NCI-H1694 treated with DMSO at 0.1 percent for 48 hours (cell line): ENCODE measurements around the gene MACC1.
A peak's percentile ranks its signal among the peaks of the same experiment; 100 is the strongest.

Experiments used
- DNase-seq: peaks from one replicate; lab custom pipeline; 2025; lab: John Stamatoyannopoulos, UW

Gene MACC1

DNA sequence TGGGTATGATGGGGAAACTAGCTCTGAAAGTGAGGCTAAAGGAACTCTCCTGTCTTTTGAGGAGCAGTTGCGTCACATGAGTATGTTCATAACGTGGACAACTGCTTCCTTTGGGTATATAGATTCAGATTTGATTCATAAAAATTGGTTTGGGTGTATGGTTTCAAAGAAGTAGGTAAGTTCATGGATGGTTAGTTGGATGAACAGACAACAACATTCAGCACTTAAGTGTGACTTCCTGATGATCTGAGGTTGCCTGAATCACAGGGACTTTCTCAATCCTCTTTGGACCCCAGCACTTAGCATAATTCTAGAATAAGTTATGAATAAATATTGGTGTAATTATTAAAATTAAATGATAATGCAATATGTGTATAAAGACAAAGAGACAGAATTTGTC lies 43.4 kb downstream of the MACC1 start:
- no peak for DNase-seq

DNA sequence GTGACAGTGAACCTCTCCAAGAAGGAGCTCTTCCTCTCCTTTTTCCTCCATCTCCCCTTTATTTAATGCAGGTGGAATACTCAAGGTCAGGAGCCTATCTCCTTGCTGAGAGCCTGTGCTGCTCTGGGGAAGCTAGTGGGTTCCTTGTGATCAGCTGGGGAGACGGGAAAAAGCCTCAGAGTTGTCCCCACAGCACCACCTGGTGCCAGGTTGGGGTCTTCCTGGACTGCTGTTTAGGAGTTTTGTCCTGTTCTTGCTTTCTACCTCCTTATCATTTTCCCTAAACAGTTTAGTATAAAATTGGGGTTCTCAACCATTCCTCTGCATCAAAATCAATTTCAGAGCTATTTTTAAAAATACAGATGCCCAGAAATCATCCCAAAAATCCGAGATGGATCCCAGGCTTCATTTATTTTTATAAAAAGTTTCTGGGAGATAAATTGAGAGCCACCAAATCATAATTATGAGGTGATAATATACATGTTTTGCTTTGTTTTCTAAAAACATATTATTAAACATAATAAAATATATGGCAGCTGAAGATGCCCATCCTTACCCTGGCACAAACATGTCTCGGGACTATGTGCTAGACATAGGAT lies 44.3 kb downstream of the MACC1 start:
- peak; percentile 5 for DNase-seq

DNA sequence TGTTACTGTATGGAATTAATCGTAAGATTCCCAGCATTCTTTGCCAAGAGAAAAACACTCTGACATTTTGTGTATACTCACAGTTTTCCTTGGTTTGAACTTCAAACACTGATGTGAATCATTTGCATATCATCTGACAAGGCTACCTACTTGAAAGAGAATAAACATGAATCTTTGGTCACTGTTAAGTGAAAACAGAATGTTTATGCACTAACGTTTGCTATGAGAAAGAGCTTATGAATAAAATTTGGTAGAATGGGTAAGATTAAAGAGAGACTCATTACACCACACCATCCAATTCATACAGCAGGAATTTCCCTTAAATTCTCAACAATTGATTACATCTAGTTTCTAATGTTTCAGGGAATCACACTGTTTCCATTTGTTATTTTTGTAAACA lies 46.6 kb downstream of the MACC1 start:
- DNase-seq, result no peak

DNA sequence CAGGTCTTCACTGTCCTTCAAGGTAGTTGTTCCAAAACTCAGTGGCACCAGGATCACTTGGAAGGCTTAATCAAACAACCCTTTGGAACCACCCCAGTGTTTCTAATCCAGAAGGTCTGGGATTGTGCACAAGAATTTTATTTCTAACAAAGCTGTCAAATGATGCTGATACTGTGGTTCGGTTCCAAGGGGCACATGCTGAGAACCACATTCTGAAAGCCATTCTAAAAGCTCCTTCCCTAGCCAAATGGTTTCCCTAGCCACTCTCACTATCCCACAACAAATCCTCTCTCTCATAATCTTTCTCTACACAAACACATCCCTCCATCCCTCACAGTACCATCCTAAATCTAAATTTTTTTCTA lies 52.1 kb downstream of the MACC1 start:
- no peak for DNase-seq

DNA sequence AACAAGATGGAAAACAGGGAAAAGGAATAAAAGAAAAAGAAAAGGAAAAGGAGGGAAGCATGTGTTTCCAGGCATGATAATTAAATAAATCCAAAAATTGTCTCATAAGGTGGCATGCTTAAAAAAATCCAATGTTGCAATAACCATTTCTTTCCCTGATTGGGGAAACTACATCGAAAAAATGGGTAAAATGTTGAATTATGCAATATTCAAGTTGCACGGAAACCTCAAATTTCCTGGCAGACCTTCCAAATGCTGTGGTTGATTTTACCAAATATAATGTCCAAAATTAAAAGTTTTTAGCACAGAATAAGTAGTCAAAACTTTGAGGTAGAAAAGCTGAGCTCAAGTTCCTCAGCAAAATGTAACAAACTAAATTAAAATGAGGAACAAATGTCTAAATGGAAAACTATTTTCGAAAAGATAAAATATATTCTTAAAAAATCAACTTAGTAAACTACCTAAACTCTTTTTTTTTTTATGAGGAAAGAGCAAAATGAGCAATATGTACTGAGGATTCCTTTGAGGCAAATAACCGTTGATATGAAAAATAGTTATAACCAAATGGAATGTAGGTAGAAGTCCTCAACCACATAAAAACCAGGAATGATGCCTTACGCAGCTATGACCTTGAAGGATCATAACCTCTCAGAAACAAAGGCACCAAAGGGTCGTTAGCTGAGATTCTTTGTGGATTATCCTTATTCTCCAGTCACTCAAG lies 52.6 kb downstream of the MACC1 start:
- DNase-seq, result no peak

DNA sequence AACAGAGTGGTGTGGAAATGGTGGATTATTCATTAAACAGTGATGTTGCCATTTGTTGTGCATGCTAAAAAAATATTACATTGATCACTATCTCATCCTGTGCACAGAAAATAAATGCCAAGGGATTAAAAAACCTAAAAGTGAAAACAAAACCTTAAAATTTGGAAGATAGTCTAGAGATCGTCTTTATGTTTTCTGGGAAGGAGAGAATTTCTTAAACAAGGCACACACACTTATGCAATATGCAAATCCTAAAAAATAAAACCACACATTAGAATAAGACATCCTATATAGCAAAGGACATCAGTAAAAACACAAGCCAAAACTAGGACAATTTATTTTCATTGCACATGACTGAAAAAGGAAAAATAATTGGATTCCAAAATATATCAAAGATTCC lies 54.5 kb downstream of the MACC1 start:
- DNase-seq, result no peak

DNA sequence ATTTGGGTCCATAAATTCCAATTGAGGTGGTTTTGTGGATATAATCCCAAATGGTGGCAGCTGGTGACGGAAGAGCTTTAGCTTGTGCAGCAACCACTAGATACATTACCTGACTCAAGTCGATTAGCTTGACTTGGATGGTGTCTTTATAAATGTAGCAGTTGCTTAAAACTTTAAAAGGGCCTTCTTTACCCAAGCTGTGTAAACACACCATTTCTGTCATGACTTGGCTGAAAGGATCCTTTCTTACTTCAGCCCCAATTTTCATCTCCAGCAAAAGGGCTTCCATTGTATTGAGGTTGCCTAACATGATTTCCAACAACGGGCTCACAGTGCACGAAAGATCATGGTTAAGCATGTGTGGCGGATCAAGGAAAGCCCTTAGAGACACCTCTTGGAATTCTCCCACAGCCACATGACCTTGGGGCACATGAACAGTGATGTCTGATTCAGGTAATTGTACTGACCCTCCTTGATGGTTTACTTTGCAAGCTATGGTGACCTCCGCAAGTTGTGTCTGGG lies 57.9 kb downstream of the MACC1 start:
- no peak for DNase-seq

DNA sequence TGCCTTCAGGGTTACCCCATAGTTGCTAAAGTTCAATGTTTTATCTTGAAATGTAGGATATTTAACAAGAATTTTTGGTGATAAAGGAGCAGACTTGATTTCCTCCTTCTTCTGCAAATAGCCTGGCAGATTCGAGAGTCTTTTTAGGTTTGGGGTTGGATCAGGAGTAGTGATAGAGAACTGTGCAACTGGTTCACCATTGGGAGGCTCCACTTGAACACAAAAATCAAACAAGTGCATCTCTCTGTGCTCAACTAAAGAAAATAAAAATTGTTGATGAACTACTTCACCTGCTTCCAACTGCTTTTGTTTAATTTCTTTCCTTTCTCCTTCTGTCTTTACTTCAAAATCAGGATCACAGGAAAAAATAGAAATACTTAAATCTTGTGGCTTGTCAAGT lies 58.5 kb downstream of the MACC1 start:
- no peak for DNase-seq

DNA sequence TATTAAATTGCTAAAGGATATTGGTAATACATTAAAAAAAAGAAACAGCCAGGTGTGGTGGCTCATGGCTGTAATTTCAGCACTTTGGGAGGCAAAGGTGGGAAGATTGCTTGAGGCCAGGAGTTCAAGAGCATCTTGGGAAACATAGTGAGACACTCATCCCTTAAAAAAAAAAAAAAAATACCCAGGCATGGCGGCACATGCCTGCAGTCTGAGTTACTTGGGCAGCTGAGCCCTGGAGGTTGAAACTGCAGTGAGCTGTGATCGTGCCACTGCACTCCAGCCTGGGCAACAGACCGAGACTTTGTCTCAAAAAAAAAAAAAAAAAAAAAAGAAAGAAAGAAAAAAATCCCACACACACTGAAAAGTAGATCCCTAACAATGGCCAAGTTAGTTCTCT lies 59.7 kb downstream of the MACC1 start:
- no peak for DNase-seq

DNA sequence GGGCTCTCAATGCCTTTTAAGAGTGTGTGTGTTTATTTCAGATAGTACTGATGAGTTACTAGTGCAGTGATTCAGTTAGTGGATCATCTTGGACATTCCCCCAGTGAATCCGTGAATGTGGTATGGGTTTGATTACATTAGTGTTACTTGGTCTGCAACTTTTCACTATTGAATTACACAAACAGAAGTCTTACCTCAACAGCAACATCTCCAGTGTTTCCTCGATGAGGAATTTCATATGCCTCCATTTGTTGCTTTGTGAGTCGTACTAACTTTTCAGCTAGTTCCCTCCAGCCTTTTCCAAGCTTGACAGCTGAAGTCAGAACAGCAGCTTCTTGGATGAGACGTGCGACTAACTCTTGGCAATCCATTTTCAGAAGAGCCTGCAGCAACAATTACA lies 63.2 kb downstream of the MACC1 start:
- DNase-seq, result no peak

DNA sequence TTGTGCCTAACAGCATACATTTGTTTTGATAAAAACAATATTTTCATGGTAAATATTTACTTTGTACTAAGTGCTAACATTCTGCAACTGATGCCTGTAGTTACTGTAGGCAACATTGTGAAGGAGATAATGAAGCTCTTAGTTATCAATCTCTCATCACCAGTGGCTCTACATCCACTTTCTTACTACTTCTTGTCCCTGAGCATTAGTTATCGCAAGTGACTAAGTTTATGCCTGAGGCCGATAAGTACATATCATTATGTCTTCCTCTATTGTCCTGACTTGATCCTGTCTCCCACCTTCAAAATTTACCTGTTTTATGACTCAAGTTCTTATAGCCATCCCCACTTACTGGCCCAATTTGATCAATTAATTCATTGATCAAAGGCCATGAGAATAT lies 63.6 kb downstream of the MACC1 start:
- no peak for DNase-seq

DNA sequence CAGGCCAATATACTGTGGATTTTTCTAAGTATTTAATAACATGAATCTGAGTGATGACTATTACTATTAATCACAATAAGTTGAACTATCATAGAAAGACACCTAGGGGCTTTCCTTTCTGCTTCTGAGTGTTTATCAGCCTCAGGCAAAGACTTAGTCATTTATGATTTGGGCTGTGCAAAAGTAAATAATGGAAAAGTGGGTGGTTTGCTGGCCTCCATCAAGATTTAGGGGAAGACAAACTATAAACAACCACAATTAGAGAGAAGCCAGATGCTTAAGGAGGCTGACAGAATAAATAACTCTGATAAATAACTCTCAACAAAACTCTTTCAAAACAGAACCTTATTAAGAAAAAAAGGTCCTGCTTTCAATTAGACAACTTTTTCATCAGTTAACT lies 64.7 kb downstream of the MACC1 start:
- DNase-seq, result no peak

DNA sequence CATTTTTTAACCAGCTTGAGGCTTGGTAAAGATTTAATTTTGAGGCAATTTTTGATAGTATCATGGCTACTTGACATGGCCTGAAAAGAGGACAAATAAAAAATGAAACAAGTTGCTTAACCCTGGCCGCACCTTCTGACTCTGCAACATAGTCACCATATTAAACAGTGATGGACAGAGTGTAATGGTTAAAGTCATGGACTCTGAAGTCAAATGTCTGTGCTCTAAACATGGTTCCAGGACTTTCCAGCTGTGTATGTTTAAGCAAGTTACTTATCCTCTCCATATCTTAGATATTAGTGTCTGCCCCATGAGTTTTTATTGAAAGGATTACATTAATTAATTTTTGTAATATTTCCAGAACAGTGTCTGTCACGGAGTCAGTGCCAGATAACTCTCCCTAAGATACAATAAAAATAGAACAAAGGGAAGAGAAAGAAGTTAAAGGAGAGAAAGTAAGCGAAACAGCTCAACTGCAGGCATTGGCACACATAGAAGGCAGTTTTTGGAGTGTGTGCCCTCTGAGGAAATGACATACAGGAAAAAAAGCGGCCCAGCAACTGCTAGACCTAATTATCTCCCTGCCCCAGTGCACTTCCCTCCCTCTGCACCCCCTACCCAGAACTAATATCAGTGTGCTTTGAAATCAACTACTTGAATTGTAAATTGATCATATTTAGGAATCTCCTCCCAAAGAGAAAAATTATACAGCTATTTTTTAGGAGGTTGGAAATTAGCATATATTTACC lies 65.3 kb downstream of the MACC1 start:
- no peak for DNase-seq

DNA sequence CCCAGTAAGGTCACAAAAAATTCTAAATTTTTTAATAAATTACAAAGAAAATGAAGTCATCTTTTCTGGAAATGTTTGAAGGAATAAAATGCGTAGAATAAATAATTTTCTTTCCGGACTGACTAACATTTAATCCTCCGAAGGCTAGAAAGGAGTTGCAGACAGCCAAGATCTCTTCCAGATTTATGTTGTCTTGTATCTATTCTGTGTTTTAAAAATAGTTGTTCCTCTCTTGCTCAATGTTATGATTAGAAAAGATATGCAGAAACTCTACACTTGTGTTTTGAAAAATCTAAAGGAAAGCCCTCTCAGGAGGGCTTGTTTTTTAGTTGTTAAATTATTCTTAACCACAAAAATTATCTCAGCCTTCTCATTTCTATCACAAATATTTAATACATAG lies 70.7 kb downstream of the MACC1 start:
- no peak for DNase-seq

DNA sequence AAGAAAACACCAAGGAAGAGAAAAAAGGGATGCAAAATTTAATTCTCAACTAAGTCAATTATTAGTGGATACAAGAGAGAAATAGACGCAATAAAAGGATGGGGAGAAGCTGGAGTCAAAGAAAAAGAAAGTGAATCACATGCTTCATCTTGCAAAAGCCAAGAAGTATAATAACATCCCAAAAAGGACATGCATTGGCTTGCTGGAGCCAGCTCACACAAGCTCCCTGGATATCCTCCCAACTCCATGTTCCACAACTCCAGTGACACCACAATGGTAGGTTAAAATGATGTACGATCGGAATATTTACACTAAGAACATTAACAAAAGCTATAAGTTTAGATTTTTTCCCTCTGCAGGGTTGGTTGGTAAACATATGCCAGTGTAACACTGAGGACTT lies 72.4 kb downstream of the MACC1 start:
- no peak for DNase-seq

DNA sequence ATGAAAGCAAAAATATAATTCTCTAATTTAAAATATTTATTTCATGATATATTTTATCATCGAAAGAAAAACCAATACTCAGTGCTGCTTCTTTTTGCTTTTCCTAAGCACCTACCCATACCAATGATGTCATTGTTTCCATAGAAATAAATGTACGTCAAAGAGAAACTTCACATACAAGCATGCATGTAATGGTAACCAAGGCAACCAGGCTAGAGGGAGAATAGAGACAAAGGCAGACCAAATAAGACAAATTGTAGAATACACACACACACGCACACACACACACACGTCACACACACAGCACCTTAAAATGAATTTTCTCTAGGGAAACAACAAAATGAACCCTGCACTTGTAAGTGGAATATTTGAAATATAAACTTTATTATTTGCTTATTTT lies 75.5 kb downstream of the MACC1 start:
- no peak for DNase-seq

DNA sequence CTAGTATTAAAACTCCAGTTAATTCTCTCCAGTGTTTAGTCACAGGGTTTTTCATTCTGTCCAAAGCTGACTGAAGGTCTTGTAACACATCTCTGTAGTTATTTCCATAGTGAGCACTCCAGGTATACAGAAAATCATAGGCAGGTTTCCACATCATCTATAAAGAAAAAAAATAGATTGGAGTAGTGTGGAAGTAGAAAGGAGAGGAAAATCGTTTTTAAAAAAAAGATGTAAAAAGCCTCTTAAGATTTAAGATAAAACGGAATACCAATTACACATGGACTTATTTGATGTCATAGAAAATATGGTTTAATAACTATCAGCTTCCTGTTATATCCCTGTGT lies 76.2 kb downstream of the MACC1 start:
- DNase-seq, result no peak

DNA sequence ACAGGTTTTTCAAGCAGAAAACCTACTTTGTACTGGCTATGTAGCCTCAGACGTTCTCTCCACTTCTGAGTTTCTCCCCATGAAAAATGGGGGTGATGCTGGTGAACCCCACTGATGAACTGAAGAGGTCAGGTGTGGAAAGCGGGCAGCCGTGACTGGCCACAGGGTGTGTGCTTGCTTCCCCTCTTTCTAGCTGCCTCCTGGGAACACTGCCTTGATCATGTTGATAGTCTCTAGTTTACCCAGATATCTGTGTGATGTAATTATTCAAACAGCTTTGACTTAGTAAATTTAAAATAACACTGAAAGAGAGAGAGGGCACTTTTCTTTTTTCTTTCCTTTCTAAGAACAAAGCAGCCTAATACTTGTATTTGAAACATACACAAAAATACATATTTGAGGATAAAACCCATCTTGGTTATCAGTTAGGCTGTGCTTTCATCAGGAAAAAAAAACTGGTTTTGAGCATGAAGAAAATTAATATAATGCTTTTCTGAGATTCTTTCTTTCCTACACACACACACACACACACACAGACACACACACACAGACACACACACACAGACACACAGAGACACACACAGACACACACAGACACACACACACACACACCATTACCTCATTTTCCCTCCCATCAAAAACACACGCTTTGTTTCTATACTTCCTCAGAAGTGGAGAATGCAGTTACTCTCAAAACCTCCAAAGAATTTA lies 76.7 kb downstream of the MACC1 start:
- no peak for DNase-seq

DNA sequence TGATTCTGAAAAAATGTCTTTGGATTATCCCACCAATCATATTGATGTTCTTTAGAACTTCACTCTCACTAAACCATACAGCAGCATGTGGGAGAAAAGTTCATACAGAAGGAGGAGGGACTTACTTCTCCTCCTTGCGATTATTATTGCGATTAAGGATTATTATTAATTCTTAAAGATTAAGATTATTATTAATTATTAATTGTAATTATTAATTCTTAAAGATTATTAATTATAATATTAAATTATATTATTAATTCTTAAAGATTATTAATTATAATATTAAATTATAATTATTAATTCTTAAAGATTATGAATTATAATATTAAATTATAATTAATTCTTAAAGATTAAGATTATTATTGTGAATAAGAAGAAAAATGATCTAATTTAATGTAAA lies 80.5 kb downstream of the MACC1 start:
- DNase-seq, result no peak

DNA sequence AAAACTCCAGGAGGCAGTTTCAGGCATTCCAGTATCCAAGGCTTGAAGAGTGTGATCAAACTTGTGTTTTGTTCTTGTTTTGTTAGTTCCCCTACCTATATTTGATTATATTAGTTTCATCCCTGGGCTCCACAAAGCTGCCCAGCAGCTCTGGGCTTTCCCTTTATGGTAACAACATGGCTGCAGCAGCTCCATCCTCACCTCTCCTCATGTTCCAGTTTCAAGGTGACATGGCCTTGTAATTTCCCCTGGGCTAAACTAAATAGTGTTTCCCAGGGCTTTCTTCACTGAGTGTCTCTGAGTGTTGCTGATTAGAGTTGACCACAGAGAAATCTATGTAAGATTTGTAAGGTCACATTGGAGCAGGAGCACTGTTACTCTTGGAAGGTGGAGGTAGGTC lies 83.4 kb downstream of the MACC1 start:
- no peak for DNase-seq

DNA sequence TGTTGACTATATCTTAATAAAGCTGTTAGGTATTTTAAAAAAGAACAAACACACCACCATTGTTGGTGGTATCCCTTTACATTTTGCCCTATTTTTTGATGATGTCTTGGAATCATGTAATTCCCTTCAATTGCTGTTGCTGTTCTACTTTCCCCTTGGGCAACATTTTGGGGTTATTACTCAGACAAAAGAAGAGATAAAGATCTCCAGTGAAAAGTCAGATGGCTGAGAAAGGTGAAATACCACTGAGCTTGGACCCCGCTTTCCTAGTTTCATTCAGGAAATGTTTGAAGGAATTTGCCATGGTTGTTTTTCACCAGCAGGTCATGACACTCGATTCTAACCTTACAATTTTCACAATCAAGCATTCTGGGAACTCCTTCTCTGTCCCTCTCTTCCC lies 84.6 kb downstream of the MACC1 start:
- no peak for DNase-seq

DNA sequence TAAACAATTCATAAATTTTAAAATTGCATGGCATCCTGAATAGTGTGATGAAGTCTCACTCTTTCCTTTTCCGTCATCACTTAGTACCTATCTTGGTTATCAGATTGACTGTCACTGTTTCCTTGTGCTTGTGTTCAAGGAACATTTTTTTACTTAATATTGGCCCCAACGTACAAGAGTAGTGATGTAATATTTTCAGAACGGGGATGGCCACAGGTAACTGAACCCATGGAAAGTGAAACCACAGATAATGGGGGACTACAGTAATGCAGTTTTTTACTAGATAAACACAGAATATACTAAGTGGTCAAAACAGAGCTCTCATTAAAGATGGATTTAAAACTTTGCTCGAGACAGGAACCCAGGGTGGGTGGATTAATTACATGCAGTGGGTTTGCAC lies 85.4 kb downstream of the MACC1 start:
- DNase-seq, result no peak

DNA sequence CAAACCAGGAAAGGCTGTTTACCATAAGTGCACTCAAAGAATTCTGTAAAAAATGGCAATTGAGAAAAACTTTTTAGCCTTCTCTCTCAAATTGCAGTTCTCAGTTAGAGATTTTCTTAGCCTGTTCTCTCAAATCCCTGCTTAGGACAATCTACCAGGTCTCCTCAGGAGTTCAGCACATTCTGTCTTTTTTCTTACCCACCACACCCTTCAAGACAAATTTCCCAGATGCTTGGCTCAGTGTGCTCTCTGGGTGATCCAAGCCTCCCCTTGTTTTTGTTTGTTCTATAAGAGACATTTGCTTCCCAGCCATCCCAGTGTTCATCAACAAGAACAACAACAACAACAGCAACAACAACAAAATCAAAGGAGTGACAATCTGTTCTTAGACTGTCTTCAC lies 87.3 kb downstream of the MACC1 start:
- no peak for DNase-seq
